Psoas muscle (tissue), 8 donors: ENCODE results near the gene CEACAM18. TPM values are rescaled to one million over a fixed set of nuclear protein-coding genes. Genes with fewer than 3 reads are reported as not detected.

ENCODE experiments used
- ATAC-seq, 4 donors: fragments of 200-7000 bp; cut with Tn5 transposase; one replicate each; pipeline ENCODE4 v1.9.1; 2020; ENCODE audit warnings: moderate library complexity in 3 of 4, mild to moderate bottlenecking in 2 of 4
- DNase-seq, 2 donors: peaks; one replicate each; pipeline ENCODE4 v3.0.0-alpha.2; 2020
- H3K27ac ChIP-seq: fragments of 200-600 bp; one replicate; pipeline ENCODE4 v1.8.0; 2022
- H3K27me3 ChIP-seq, 3 donors: fragments of 200-600 bp in 1 of 3; one replicate each; pipeline versions ENCODE4 v1.6.1 to v1.8.0; 2013 to 2022; ENCODE audit warnings: low read length in 2 of 3, mild to moderate bottlenecking in 2 of 3, moderate library complexity in 1 of 3; ENCODE audit not compliant: insufficient read depth in 3 of 3
- H3K36me3 ChIP-seq, 2 donors: fragments of 200-600 bp in 1 of 2; one replicate each; pipeline versions ENCODE4 v1.6.1 to v1.8.0; 2013 to 2022; ENCODE audit warnings: low read depth in 1 of 2, mild to moderate bottlenecking in 1 of 2, moderate library complexity in 1 of 2; ENCODE audit not compliant: insufficient read depth in 1 of 2
- H3K4me1 ChIP-seq: fragments of 200-600 bp; one replicate; pipeline ENCODE4 v1.8.0; 2022
- H3K4me3 ChIP-seq: fragments of 200-600 bp; one replicate; pipeline ENCODE4 v1.8.0; 2022; ENCODE audit warnings: mild to moderate bottlenecking
- H3K9me3 ChIP-seq: fragments of 200-600 bp; one replicate; pipeline ENCODE4 v1.8.0; 2022
- WGBS, 3 donors: extraction: QIAGEN DNeasy Blood & Tissue Kit; methylation state at CpG; one replicate each; pipeline versions ENCODE4 v1.1.6 to v1.1.7; 2013; 5-methylcytosine and 5-hydroxymethylcytosine counted together
- intact Hi-C, 2 donors: fragments of 100-400 bp; cut with DNase I; formaldehyde crosslinking; loops; one replicate each; pipeline versions ENCODE4 v1.11.0 to v1.14.2; 2022
- polyA plus RNA-seq, 3 donors: library from polyadenylated mRNA; stranded (reverse); fragments of 200-250 nt; gene quantifications; one replicate each; pipeline ENCODE4 v1.2.3, GENCODE V29; 2013
- total RNA-seq, 4 donors: library from RNA; stranded (reverse); fragmentation: NEBNext Ultra II Directional in 2 of 4; extraction: Animal tissue kit (Norgen Biotek cat#: 25700) in 2 of 4; gene quantifications; one replicate each; pipeline versions ENCODE4 v1.2.1 to v1.2.4, GENCODE V29; 2021 to 2023
- TF ChIP-seq, protein P1 (sequence below): fragments of 200-600 bp; IDR thresholded peaks from one replicate; pipeline ENCODE4 v1.8.0; 2022; ENCODE audit warnings: antibody characterized with exemption
- donor health status: healthy with polysubstance abuse.
- donor health status: DM: no; HTN: no; CAD: no; lungs with moderate emphysema.
- donor health status: Bipolar disorder and iron deficiency.
- donor health status: healthy.
- donor health status: DM: yes; HTN: yes; CAD: no.
- donor health status: DM: no; HTN: no; CAD: no.
- donor health status: DM: no; HTN: no; CAD: no.
- donor health status: DM: yes; HTN: yes; CAD: no.

The CEACAM18 gene
- total and polyA plus RNA-seq, 7 donors = not detected

DNA sequence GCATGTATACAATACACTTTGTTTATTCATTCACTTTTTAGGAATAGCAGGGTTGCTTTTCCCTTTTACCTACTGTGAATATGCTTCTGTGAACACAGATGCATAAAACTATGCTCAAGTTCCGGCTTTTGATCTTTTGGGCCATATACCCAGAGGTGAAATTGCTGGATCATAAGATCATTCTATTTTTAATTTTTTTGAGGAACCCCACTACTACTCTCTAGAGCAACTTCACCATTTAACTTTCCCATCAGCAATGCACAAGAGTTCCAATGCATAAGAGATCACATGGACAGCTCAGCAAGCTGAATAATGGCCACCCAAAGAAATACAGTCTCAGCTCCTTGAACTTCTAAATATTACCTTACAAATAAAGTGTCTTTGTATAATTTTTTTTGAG lies 43.9 kb upstream of the CEACAM18 start:
- TF ChIP-seq, protein P1, sequence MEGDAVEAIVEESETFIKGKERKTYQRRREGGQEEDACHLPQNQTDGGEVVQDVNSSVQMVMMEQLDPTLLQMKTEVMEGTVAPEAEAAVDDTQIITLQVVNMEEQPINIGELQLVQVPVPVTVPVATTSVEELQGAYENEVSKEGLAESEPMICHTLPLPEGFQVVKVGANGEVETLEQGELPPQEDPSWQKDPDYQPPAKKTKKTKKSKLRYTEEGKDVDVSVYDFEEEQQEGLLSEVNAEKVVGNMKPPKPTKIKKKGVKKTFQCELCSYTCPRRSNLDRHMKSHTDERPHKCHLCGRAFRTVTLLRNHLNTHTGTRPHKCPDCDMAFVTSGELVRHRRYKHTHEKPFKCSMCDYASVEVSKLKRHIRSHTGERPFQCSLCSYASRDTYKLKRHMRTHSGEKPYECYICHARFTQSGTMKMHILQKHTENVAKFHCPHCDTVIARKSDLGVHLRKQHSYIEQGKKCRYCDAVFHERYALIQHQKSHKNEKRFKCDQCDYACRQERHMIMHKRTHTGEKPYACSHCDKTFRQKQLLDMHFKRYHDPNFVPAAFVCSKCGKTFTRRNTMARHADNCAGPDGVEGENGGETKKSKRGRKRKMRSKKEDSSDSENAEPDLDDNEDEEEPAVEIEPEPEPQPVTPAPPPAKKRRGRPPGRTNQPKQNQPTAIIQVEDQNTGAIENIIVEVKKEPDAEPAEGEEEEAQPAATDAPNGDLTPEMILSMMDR = no peak
- Histone ChIP-seq H3K27me3 (peaks cover 2 to 5% (median 4%) of the 10 kb centered on the region in 3 donors), H3K36me3 (no peaks in the 10 kb centered on the region), H3K4me1 (no peaks in the 10 kb centered on the region), H3K9me3 (no peaks in the 10 kb centered on the region), H3K4me3 (no peak overlapping the region), H3K27ac (no peak overlapping the region)
- 82 to 84% (median 83%) methylated on average over 1 of the region's 1 CpG for WGBS, 3 donors
- DNase-seq = no peak
- intact Hi-C loops = no loop called here
- no peak for ATAC-seq

DNA sequence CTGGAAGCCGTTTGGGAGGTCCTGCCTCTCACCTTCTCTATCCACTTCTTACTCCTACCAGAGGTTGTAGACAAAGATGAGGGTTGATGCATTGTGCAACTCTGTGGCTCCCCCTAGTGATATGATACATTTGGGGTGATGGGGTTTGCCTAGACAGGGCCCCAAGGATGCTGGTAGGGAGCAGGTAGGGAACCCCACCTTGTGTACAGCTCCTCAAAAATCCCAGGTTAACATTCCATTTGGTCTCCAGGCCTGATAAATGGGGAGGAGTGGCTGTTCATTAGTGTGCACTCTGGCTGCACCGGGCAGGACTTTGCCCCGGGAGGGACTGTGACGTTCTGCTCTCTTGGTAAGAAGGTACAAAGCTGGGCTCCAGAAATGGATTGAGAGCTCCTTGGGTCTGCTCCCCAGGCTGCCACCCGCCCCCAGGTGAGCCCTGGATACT lies 39.3 kb upstream of the CEACAM18 start:
- TF ChIP-seq, protein P1 = peak; percentile 10
- H3K4me1 ChIP-seq = no peaks in the 10 kb centered on the region
- no peak for DNase-seq
- H3K9me3 ChIP-seq = no peaks in the 10 kb centered on the region
- H3K4me3 ChIP-seq = no peak overlapping the region
- H3K36me3 ChIP-seq = no peaks in the 10 kb centered on the region
- H3K27me3 ChIP-seq = peaks cover 0 to 21% (median 2%) of the 10 kb centered on the region in 3 donors
- 42 to 48% (median 44%) methylated on average over 5 of the region's 5 CpGs for WGBS, 3 donors
- no peak overlapping the region for H3K27ac ChIP-seq
- no peak for ATAC-seq
- intact Hi-C loops = loop anchor here (5.0 kb wide), 1 partner anchor 102 kb away; no protein-coding TSS in a partner anchor

DNA sequence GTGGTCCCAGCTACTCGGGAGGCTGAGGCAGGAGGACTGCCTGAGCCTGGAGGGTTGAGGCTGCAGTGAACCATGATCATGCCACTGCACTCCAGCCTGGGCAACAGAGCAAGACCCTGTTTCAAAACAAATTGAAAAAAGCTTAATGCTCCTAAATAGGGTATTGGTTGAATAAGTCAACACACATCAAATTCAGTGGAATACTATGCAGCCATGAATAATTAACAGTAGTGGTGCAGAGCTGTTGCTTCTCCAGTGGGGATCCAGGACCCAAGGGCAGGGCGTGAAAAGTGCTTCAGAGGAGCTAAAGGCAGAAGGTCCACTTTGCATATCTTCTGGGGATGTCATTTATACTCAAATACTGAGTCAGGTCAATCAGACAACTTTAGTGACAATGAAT lies 38.3 kb upstream of the CEACAM18 start:
- no peak for ATAC-seq
- Histone ChIP-seq H3K9me3 (no peaks in the 10 kb centered on the region), H3K4me1 (no peaks in the 10 kb centered on the region), H3K4me3 (no peak overlapping the region), H3K27ac (no peak overlapping the region), H3K36me3 (no peaks in the 10 kb centered on the region), H3K27me3 (peaks cover 0 to 21% (median 2%) of the 10 kb centered on the region in 3 donors)
- intact Hi-C loops = no loop called here
- WGBS, 3 donors = 62 to 80% (median 69%) methylated on average over 2 of the region's 2 CpGs
- TF ChIP-seq, protein P1 = no peak
- no peak for DNase-seq

DNA sequence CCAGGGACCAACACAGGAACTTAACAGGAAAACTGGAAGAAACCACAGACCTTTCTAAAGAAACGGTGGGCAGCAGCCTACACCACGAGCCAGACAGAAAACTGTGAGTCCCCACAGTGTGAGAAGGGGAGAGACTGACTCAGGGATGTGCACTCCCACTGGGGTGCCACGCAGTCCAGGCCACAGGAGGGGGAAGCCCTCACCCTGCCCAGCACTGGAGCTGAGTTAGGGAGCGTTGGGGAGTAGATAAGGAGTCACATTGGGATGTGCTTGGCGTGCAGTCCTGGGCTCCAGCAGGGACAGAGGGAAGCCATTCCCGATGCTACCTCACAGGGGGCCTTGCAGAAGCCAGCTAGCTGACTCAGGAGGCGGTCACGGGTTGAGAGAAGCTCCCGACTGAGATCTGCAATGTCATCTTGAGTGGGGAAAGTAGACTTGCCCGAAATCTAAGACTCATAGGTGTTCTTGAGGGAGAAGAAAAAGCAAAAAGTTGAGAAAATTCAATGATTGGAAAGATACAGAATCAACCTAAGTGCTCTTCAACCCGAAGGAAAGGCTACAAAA lies 37.4 kb upstream of the CEACAM18 start:
- intact Hi-C loops = no loop called here

More for the DNA sequence above, 37.4 kb upstream of the CEACAM18 start:
- DNase-seq (no peak), ATAC-seq (no peak)
- no peak overlapping the region for H3K4me3 ChIP-seq
- H3K36me3 ChIP-seq = no peaks in the 10 kb centered on the region
- no peaks in the 10 kb centered on the region for H3K4me1 ChIP-seq
- no peaks in the 10 kb centered on the region for H3K9me3 ChIP-seq
- H3K27me3 ChIP-seq = peaks cover 0 to 21% (median 2%) of the 10 kb centered on the region in 3 donors
- 31 to 41% (median 34%) methylated on average over 11 of the region's 11 CpGs for WGBS, 3 donors
- TF ChIP-seq, protein P1 = no peak
- H3K27ac ChIP-seq = no peak overlapping the region
